GM21576 (cell line): ENCODE results near the gene IGDCC3.

Experiments used
- ATAC-seq: cut with Tn5 transposase; IDR thresholded peaks from one replicate; pipeline ENCODE4 v1.9.1; 2021; ENCODE audit warnings: mild to moderate bottlenecking, moderate library complexity; ENCODE audit not compliant: unreplicated experiment

IGDCC3 gene

GRCh38 chr15:65329984-65330735 lies 47.6 kb downstream of the IGDCC3 start:
- no peak for ATAC-seq

- no peak for ATAC-seq
These were observed 48.4 kb downstream of the IGDCC3 start for GRCh38 chr15:65329288-65329983.

GRCh38 chr15:65328506-65329287 lies 49.1 kb downstream of the IGDCC3 start:
- no peak for ATAC-seq

DNA sequence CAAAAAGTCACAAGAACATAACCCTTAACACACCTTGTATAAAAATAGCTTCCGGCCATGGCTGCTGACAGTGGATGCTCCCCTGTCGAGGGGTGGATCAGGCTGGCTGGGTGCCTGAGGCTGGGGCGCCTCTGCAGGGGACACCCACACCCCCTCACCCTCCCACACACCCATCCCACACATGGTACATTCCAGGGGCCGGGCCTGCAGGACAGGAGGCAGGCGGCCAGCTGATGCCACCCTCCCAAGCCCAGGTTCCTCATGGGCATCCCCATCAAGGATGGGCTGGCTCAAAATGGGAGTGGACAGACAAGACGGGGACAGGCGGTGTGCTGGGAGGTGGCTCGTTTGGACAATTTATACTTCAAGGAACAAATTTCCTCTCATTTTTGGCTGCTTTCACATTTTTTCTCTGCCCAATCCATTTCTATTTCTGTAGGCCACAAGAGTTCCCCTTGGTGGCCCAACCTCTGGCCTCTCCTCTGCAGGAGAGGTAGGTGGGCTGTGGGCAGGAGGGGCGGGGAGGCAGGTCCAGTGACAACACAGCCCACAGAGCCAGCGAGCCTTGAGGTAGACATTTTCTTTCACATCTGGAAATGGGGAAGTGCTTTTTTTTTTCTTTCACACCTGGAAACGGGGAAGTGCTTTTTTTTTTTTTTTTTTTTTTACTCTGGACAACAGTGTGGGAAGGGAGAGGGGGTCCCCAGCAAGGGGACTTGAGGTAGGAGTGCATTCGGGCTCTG lies 50.0 kb downstream of the IGDCC3 start:
- ATAC-seq, result no peak

DNA sequence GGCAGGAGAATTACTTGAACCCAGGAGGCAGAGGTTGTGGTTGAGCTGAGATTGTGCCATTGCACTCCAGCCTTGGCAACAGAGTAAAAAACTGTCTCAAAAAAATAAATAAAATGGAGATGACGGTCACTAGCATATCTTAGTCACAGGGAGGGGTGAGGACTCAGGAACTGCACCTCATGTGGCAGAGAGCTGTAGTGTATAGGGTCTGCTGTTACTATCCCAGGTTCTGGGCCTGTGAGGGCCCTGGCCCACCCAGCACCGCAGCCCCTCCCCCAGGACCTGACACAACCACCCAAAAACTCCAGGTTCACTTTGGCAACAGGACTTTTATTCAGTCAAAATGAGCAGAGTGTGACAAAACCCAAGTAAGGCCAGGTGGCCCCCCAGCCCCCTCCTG lies 51.0 kb downstream of the IGDCC3 start:
- ATAC-seq, result no peak

GRCh38 chr15:65326117-65326526 lies 51.7 kb downstream of the IGDCC3 start:
- ATAC-seq, result no peak

DNA sequence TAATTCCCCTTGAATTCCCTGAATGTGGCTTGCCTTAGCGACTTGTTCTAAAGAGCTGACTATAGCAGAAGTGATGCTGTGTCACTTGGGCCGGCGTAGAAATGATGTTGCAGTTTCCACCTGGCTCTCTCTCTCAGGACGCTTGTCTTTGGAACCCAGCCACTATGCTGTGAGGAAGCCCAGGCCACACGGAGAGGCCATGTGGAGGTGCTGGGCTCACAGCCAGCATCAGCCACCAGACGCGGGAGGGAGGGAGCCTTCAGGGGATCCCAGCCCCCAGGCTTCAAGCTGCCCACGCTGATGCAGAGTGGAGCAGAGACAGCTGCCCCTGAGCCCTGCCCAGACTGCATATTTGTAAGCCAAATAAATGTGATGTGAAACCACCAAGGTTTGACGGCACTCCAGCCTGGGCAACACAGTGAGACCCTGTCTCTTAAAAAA lies 54.7 kb downstream of the IGDCC3 start:
- no peak for ATAC-seq

DNA sequence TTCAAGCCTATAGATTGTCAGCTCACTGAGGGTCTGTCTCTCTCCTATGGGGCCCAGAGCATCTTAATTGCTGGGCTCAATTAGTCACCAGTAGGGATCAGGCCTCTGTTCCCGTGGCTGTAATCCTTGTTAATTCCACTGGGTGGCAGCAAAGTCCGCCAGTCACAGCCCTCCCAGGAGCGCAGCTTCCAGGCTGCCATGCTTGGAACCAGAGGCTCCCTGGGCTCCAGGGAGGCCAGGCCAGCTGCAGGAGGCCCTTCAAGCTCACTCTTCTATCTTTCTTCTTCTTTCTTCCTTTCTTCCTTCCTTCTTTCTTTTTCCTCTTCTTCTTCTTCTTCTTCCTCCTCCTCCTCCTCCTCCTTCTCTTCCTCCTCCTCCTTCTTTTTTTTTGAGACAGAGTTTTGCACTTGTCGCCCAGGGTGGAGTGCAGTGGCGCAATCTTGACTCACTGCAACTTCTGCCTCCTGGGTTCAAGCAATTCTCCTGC lies 58.9 kb downstream of the IGDCC3 start:
- no peak for ATAC-seq

DNA sequence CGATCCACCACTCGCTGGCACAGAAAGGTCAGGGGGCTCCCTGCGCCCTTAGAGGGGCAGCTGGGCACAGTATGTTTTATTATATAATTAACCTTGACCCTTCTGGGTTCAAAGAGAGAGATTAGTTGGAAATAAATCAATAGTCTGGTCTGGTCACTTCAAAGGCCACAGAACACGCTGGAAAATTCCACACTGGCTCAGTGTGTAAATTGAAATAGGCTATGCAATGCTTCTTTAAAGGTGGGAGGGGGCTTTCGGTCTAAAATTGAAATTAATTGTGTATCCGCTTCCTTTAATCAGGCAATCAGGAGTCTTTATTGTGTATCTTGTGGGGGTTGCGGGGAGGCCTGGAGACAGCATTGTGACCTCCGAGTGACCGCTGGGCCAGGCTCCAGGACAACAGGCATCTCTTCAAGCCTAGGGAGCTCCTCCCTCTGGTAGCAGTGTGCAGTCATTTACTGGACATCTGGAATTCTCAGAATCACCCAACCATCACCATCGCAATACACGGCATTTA lies 65.3 kb downstream of the IGDCC3 start:
- ATAC-seq, result no peak

DNA sequence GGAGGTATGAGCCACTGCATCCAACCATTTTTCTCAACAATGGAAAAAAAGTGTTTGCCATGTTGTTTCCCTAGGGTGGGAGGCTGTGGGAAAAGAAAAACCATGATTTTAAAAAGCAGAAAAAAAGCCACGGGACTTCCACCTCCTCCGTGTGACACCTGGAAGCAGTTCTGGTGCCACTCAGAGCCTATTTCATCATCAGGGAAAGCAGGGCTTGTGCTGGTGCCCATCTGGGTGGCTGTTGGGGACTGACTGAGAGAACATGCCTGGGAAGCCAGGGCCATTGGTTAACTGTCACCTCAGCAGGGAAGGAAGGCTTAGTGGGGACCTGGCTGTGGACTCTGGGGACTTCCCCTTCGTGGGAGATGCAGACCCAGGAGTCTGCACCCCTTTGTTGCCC lies 66.0 kb downstream of the IGDCC3 start:
- ATAC-seq, result no peak

- ATAC-seq, result no peak
These were observed 67.2 kb downstream of the IGDCC3 start for GRCh38 chr15:65310431-65311137.

GRCh38 chr15:65309882-65310418 lies 67.9 kb downstream of the IGDCC3 start:
- no peak for ATAC-seq

- no peak for ATAC-seq
These were observed 69.8 kb downstream of the IGDCC3 start for GRCh38 chr15:65307978-65308377.

- no peak for ATAC-seq
These were observed 71.3 kb downstream of the IGDCC3 start for GRCh38 chr15:65306551-65306950.

- ATAC-seq, result no peak
These were observed 72.0 kb downstream of the IGDCC3 start for GRCh38 chr15:65305776-65306175.

DNA sequence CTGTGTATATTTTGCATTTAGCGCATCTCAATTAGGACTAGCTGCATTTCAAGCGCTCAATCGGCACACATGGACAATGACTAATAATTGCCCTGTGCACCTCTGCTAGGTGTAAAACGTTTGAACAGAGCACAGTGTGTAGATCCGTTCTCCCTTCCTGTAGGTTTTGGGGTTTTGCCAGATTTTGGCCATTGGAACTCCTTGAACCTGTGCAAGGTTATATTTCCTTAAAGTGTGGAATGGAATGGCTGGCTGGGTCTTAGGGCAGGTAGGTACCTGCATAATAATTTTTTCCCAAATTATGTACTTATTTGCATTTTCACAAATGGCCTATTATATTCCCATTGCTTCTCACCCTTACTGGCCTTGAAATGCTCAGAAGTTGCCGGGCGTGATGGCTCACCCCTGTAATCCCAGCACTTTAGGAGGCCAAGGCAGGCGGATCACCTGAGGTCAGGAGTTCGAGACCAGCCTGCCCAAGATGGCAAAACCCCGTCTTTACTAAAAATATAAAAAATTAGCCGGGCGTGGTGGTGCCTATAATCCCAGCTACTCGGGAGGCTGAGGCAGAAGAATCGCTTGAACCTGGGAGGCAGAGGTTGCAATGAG lies 72.5 kb downstream of the IGDCC3 start:
- ATAC-seq, result no peak

- peak; percentile 59 for ATAC-seq
These were observed 73.2 kb downstream of the IGDCC3 start, which contains the start of gene RNU5B-1 for GRCh38 chr15:65304381-65305149. RNU5B-1 (plus strand) TSS chr15:65304677.

DNA sequence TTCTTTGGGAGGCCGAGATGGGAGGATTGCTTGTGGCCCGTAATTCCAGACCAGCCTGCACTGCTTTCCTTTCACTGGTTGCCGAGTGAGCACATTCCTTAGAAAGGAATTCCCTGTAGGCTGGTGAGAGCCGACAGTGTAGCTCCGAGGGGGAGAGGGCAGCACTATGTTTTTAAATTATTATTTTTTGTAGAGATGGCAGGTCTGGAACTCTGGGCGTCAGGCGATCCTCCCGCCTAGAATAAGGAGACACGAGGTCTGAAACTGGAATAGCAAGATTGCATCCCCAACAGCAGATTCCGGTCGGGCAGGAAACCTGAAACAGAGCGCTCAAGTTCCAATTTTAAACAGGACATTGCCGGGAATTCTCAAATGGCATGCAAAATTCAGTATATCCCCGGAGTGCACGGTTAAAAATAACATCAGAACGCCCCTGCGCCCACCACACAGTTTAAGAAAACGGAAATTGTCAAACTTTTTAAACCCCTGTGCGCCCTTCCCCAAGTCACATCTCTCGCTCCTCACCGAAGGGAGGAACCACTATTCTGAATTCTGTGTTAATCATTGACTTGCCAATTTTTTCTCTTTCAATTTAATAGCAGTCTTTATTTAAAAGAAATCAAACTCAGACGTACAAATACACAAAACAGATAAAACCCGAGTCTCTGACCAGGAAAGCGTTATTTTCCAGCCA lies 74.0 kb downstream of the IGDCC3 start:
- no peak for ATAC-seq
